Dermis blood vessel endothelial cell (primary cell): Measurements from ENCODE around the gene HNRNPD. TPM values are rescaled to one million over a fixed set of nuclear protein-coding genes. Genes with fewer than 3 reads are reported as not detected.
"Not testable (repeated sequence)": the region's sequence is repeated elsewhere in the genome, so short reads cannot be mapped to it uniquely, and the experiment has no call there.

Source experiments
- DNase-seq: peaks from one replicate; pipeline ENCODE4 v3.0.0; 2010
- total RNA-seq: library from RNA; depleted of rRNA; stranded (reverse); fragments of >200 nt; gene quantifications from 2 replicates; pipeline ENCODE4 v1.2.3, GENCODE V29; 2014

Gene HNRNPD
- total RNA-seq, 1 donor from 2014 or later, result 35.6 TPM

DNA sequence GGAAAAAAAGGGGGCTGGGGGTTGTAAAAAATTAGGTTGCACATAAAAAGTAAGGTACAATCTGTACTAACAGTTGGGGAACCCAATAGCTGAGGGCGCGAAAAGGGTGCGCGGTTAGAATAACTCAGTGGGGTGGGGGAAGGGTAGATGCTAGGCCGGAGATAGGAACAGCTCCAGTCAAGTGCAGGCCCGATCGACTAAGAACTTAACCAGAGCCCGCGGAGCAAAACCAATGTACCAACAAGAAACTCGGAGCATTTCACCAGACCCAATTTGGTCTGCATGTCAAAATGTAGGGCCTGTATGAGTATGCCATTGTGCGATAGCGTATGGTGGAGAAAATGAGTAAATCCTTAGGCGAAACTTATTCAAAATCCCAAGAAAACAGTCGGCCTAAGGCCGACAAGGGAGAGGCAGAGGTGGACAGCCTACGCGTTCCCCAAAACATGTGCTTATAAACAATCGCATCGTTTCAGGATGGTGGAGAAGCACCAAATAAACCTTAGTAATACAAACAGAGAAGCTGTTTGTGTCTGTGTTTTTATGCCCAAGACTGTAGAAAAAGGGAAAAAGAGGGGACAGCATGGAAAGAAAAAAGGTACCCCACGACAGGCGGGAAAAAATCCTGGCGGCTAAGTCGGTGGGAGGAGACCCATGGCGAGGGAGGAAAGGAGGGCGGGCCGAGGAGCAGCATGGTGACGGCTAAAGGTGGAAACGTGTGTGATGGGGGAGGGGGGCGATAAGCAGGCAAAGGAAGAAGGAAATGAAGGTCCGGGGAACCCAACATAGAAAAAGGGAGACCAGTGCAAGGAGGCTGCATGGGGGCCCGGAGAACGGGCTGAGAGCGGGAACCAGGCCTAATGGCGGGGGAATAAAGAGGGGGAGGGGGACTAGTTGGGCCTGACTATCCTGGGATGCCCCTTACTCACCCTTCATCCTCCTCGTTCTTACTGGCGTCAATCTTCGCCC is 990 bp downstream of the HNRNPD start:
- peak; percentile 85 for DNase-seq

DNA sequence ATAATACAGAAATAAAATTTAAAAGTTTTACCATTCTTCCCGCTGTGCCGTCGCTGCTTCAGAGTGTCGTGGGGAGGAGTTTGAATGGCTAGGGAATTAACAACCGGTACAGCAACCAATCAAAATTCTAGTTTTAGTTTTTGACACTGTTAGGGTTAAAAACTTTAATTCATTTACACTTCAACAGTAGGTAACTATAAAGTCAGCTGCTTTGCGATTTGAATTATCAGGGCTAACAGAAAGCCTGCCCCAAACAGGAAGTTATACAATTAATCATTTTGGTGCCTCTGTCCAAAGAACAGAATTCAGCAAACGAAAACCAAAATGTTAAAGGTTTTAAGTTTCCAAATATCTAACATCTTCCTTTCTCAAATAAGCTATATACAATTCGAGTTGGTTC is 2.3 kb downstream of the HNRNPD start:
- DNase-seq, result peak; percentile 19

DNA sequence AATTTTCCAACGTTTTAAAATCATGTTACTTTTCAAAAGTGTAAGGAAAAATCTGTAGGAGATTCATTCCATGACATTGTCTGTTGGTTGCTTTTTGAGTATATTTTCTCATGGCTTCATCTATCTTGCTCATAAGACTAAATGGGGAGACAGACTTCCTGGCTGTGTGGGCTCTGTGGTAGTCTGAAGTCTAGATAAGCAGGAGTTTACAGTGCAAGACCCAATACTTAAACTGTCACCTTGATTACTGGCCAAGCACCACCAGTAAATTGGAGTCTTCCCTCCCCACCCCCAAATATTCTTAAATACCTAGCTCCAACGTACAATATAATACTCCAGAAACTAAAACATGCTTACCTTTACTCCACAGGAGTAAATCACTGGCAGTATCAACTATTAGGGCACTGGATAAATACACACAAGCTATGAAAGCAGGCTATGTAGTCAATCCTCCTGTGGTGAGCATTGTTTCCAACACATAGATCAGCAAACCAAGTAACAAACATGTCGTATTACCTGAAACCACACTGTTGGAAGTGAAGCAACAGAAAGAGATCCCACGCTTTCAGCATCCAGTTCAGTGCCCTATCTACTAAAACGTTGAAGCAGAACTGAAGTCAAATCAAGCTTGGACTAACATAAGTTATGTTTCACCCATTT is 6.2 kb downstream of the HNRNPD start:
- no peak for DNase-seq

DNA sequence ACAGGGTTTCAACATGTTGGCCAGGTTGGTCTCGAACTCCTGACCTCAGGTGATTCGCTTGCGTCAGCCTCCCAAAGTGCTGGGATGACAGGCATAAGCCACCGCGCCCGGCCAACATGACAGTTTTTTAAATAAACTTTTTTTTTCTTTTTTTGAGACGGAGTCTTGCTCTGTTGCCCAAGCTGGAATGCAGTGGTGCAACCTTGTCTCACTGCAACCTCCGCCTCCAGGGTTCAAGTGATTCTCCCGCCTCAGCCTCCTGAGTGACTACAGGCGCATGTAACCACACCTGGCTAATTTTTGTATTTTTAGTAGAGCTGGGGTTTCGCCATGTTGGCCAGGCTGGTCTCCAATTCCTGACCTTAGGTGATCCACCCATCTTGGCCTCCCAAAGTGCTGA is 7.4 kb downstream of the HNRNPD start:
- DNase-seq, result not testable (repeated sequence)

DNA sequence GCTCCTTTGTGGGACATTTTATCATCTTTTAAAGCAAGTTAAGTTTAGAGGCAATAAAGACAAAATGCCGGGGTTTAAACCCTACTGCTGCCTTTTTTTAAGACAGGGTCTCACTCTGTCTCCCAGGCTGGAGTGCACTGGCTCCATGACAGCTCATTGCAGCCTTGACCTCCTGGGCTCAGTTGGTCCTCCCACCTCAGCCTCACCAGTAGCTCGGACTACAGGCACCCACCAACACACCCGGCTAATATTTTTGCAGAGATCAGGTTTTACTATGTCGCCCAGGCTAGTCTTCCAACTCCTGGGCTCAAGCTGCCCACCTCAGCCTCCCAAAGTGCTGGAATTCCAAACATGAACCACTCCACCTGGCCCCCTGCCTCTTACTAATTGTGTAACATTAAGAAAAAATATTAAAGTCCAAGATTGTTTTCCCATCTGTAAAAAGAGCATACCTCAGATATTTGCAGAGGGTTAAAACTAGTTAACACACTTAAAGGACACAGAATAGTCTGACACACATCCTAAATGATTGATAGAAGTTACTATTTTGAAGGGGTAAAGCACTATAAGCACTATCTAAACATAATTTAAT is 9.8 kb downstream of the HNRNPD start:
- DNase-seq, result no peak

DNA sequence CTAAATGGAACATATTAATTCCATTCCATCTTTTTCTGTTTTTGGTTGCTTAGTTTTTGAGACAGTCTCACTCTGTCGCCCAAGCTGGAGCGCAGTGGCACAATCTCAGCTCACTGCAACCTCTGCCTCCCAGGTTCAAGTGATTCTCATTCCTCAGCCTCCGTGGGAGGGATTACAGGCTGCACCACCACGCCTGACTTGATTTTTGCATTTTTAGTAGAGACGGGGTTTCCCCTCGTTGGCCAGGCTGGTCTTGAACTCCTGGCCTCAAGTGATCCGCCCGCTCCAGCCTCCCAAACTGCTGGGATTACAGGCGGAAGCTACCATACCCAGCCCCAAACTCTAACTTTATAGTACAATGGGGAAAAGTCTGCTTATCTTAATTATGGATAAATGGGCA is 11.2 kb downstream of the HNRNPD start:
- no peak for DNase-seq

DNA sequence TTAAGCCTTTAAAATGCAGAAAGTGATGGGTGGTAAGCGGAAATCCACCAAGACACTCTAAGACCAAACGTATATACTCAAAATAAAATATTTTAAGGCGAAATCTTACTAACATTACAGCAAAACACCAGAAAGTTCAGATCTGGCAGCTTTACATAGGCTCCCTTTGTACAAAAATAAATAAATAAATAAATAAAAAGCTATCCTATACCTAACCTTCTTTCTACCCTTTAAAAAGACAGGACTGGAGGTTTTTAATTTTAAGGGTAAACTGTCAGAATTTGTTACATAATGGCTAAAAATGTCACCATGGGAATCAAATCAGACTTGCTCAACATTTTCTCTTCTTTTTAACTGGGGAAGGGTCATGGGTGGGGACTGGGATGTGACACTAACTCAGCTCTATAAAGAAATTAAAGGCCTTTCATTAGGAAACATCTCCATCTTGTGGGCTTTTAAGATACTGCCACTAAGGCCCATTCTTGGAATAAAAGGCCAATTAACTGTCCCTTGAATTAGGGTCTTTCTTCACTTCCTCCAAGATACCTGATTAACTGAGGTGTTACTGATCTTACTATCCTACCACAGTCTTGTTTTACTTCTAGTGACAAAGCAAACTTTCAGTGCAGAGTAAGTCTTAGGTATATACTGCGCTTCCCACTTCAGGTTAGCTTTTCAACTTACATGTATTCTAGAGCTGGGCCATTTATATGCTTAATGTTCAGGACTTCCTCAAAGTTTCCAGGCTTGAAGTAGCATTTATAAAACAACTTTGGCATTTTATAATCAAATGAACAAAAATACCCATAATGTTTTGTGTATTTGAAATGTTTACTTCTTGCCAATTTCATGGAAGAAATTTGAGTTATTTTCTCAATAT is 13.3 kb downstream of the HNRNPD start:
- peak; percentile 56 for DNase-seq

DNA sequence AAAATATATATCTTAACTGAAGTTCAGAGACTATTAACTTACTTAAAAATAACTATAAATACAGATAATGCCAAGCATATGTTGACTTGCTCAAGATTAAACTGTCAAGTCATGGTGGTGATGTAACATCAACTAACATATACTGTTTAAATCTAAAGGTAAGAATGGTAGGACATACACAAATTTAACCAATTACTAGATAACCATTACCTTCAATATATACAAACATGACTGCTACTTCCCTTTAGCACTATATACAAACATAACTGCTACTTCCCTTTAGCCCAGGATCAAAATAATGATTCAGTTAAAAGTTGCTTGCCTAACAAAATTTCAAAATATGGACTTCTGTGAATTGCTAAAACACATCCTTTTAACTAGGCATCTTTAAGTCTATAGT is 14.9 kb downstream of the HNRNPD start:
- DNase-seq, result no peak

DNA sequence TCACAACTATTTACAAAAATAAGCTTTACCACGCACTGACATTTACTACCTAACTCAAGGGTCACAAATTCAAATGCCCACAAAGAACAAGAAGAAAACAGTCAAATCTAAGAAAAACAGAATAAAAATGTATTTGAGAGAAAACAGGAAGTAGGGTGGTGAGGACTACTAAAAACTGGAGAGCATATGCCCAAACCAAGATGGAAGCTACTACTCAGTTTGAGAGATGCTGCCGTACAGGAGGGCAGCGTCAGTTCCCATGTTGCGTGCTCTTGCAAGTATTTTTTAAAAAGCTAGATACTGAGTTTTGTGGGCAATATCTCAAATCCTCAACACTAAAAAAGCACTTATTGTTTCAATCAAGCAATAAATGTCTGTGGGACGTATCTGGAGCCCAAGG is 16.2 kb downstream of the HNRNPD start:
- no peak for DNase-seq

DNA sequence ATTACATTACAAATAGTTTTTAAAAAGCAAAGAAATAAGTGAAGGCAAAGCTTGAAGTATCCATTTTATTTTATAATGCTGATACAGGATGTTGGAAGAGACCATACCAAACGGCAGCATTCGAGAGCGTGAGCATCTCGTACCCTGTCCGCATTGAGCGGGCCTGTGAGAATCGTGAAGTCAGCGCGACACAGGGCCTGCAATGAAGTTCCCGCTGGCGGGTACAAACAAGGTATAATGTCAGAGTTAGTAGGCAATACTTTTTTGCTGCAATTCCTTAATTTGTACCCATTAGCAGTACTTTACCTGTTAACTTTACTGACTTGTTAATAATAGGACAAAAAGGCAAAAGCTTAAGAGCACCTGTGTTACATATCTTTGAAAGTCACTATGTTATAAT is 19.0 kb downstream of the HNRNPD start:
- no peak for DNase-seq

DNA sequence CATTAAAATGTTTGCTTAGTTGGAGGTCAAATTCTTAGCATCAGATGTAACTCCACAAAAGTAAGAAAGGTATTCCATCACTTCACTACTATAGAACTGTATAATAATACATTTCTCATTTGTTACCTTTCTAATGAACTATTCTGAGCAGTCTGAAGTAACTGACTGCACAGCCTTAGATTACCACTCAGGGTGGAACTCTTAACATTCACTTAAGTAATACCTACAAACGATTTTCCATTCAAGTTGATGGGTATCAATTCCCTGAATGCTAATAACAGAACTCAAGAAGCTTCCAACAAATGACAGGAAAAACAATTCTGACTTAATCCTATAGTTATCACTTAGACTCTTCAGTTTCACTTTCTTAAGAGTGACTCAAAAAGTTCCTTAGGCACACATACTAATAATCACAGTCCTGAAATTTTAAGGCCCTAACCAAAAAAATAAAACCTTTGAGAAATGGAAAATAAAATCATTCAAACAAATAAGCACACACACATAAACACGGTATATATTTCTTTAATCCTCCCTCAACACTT is 20.9 kb downstream of the HNRNPD start:
- no peak for DNase-seq

DNA sequence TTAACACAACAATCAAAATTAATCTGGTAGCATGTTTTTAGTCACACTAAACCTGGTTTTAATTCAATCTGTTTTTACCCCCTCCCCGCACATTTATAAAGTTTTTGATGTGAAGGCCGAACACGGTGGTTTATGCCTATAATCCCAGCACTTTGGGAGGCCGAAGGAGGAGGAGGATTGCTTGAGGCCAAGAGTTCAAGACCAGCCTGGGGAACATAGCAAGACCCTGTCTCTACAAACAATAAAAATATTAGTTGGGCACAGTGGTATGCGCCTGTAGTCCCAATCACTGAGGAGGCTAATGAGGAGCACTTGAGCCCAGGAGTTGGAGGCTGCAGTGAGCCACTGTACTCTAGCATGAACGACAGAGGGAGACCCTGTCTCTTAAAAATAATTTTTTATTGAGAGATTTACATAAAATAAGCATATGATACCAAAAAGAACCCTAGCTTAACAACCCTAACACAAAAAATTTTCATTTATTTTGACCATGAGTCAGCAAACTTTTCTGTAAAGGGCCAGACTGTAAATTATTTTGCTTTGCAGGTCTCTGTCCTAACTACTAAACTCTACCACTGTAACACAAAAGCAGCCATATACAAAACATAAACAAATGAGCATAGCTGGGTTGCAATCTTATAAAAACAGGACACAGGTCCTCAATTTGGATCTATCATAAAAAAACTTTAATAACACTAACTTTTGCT is 21.5 kb downstream of the HNRNPD start:
- no peak for DNase-seq

DNA sequence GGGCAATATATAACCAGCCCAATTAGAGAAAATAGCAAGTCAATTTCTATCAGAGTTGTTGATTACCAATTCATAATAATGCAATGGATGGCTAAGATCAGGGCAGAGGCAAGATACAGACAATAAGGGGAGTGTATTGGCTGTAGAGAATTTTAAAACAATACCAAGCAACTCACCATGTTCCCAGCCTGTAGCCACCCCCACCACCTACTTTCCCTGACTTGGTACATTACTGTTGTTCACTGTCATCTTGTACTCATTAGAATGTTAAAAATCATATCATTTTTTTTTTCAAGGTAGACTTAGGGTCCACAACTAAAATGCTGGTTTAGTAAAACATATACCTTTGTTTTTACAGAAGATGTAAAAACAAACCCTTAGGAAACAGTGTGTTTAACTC is 27.7 kb downstream of the HNRNPD start:
- DNase-seq, result no peak

DNA sequence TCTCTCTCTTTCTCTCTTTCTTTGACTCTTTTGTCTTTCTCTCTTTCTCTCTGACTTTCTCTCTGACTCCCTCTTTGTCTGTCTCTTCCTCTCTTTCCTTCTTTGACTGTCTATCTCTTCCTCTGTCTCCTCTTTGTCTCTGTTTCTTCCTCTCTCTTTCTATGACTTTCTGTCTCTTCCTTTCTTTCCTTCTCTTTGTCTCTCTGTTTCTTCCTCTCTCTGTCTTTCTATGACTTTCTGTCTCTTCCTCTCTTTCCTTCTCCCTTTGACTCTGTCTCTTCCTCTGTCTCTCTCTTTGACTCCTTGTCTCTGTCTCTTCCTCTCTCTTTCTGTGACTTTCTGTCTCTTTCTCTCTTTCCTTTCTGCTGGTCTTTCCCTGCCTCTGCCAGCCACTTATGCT is 38.7 kb downstream of the HNRNPD start:
- no peak for DNase-seq

DNA sequence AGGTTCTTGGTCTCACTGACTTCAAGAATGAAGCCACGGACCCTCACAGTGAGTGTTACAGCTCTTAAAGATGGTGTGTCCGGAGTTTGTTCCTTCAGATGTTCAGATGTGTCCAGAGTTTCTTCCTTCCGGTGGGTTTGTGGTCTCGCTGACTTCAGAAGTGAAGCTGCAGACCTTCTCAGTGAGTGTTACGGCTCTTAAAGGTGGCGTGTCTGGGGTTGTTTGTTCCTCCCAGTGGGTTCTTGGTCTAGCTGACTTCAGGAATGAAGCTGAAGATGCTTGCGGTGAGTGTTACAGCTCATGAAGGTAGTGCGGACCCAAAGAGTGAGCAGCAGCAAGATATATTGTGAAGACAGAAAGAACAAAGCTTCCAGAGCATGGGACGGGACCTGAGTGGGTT is 40.1 kb downstream of the HNRNPD start:
- DNase-seq, result not testable (repeated sequence)

DNA sequence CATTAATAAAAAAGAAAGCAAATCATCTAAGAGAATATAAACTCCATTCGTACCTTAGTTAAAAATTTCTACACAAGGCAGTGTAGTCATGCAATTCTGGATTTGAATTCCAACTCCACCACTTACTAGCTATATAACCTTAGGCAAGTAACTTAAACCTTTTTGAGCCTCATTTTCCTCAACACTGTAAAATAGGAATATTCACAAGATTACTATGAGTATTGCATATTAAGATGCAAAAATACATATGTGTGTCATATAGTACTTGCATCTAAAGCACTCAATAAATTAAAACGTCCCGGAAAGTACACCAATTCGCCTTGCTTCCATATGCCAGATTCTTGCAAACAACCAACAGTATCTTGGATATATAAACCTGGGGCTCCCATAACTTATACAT is 42.0 kb downstream of the HNRNPD start:
- DNase-seq, result no peak

DNA sequence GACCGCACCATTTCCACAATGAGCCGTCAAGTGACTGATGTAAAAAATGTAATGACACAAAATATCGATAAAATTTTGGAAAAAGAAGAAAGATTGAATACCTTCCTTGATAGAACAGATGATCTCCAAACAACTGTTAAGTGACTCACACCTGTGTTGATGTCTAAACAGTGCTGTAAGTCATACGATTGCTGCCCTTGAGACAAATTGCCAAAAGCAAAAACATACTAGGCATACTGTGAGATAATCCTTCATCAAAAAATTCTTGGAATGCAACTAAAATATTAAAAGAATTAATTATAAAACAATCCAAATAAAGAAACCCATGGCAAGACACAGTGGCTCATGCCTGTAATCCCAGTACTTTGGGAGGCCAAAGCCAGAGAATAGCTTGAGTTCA is 53.4 kb downstream of the HNRNPD start:
- no peak for DNase-seq

DNA sequence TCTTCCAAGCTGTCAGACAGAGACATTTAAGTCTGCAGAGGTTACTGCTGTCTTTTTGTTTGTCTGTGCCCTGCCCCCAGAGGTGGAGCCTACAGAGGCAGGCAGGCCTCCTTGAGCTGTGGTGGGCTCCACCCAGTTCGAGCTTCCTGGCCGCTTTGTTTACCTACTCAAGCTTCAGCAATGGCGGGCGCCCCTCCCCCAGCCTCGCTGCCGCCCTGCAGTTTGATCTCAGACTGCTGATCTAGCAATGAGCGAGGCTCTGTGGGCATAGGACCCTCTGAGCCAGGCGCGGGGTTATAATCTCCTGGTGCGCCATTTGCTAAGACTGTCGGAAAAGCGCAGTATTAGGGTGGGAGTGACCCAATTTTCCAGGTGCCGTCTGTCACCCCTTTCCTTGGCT is 70.7 kb downstream of the HNRNPD start:
- not testable (repeated sequence) for DNase-seq
